OCI-LY7 (cell line): Measurements from ENCODE around the gene CCDC184. TPM values are rescaled to one million over a fixed set of nuclear protein-coding genes. Genes with fewer than 3 reads are reported as not detected.
A peak's percentile ranks its signal among the peaks of the same experiment; 100 is the strongest.

Source experiments
- BruUV-seq: library from RNA; stranded (reverse); fragments of 400-500 nt; replicated peaks from 2 replicates; lab custom pipeline; 2021; lab: Mats Ljungman, UMichigan
- CTCF ChIA-PET: fragments of 300-600 bp; sonication (Branson Sonifier 250); formaldehyde crosslinking; loops from one replicate; lab custom pipeline; 2022; ENCODE audit warnings: antibody characterized with exemption; ENCODE audit not compliant: unreplicated experiment; lab: Charles Lee
- POLR2A ChIA-PET: fragments of 300-600 bp; sonication (Branson Sonifier 250); formaldehyde crosslinking; loops from one replicate; lab custom pipeline; 2022; ENCODE audit warnings: antibody characterized with exemption; lab: Charles Lee
- DNase-seq: peaks from one replicate; pipeline ENCODE4 v3.0.0-alpha.2; 2015; ENCODE audit warnings: low spot score
- H2AFZ ChIP-seq: fragments of 200-600 bp; sonication (generic), shearing (Covaris generic); 2 replicates; pipeline ENCODE4 v1.6.1; 2014; ENCODE audit warnings: mild to moderate bottlenecking, antibody characterized with exemption, low read length, moderate library complexity
- H3K27ac ChIP-seq: fragments of 200-600 bp; sonication (generic); 2 replicates; pipeline ENCODE4 v1.5.1; 2014; ENCODE audit warnings: mixed run types, low read depth, mild to moderate bottlenecking, moderate library complexity, low read length, inconsistent platforms; ENCODE audit not compliant: poor library complexity, severe bottlenecking
- H3K36me3 ChIP-seq: fragments of 200-600 bp; sonication (generic); 2 replicates; pipeline ENCODE4 v1.6.1; 2014; ENCODE audit warnings: mild to moderate bottlenecking, antibody characterized with exemption, low read length, moderate library complexity, mixed read lengths; ENCODE audit not compliant: insufficient read depth
- H3K4me1 ChIP-seq: fragments of 200-600 bp; sonication (generic); 2 replicates; pipeline ENCODE4 v1.5.1; 2014; ENCODE audit warnings: mild to moderate bottlenecking, low read length; ENCODE audit not compliant: insufficient read depth, poor library complexity, severe bottlenecking
- H3K4me2 ChIP-seq: fragments of 200-600 bp; sonication (generic); 2 replicates; pipeline ENCODE4 v1.6.1; 2014; ENCODE audit warnings: mild to moderate bottlenecking, low read length
- H3K4me3 ChIP-seq: fragments of 200-600 bp; sonication (generic); 2 replicates; pipeline ENCODE4 v1.5.1; 2014; ENCODE audit warnings: mild to moderate bottlenecking, low read depth, low read length; ENCODE audit not compliant: poor library complexity, severe bottlenecking
- H3K79me2 ChIP-seq: fragments of 200-600 bp; sonication (generic); 2 replicates; pipeline ENCODE4 v1.6.1; 2016; ENCODE audit warnings: low read depth, mild to moderate bottlenecking, low read length, moderate library complexity, mixed read lengths; ENCODE audit not compliant: insufficient read depth
- H3K9me2 ChIP-seq: fragments of 200-600 bp; sonication (generic); 2 replicates; pipeline ENCODE4 v1.6.1; 2016; ENCODE audit warnings: mild to moderate bottlenecking, low read length, mixed read lengths; ENCODE audit not compliant: insufficient read depth
- H3K9me3 ChIP-seq: fragments of 200-600 bp; sonication (generic); 2 replicates; pipeline ENCODE4 v1.6.1; 2014; ENCODE audit warnings: mild to moderate bottlenecking, mixed run types, low read length, mixed read lengths
- H4K20me1 ChIP-seq: fragments of 200-600 bp; sonication (generic); 2 replicates; pipeline ENCODE4 v1.6.1; 2014; ENCODE audit warnings: mild to moderate bottlenecking, antibody characterized with exemption, low read length, moderate library complexity, mixed read lengths; ENCODE audit not compliant: insufficient read depth
- CTCF ChIP-seq: fragments of 200-600 bp; sonication (generic); conservative IDR thresholded peaks from 2 replicates; pipeline ENCODE4 v1.5.1; 2014; ENCODE audit warnings: mild to moderate bottlenecking, antibody characterized with exemption, low read length, moderate library complexity, mixed read lengths
- EZH2phosphoT487 ChIP-seq: fragments of 200-600 bp; sonication (generic); IDR thresholded peaks from 2 replicates; pipeline ENCODE4 v1.6.1; 2018; ENCODE audit warnings: low read depth, borderline replicate concordance, mild to moderate bottlenecking, mixed run types, antibody characterized with exemption, low read length, moderate library complexity, mixed read lengths
- intact Hi-C: fragments of 100-400 bp; cut with micrococcal nuclease; formaldehyde crosslinking; loops from one replicate; pipeline ENCODE4 v1.10.0; 2022; ENCODE audit not compliant: unreplicated experiment
- total RNA-seq, 2 experiments: library from RNA; depleted of rRNA in 1 of 2; stranded (reverse); fragments of >200 nt in 1 of 2; shearing (Covaris generic) in 1 of 2; gene quantifications; 2 replicates each; pipeline ENCODE4 v1.2.3, GENCODE V29; 2014 to 2022

Gene CCDC184
- total RNA-seq, 2 experiments from 2014 or later = not detected

- intact Hi-C loops = loop anchor here (5.0 kb wide), 1 partner anchor 155 kb away; the partner anchor contains the start of gene ZNF641
- CTCF ChIA-PET = interaction anchor here (0.6 to 1.1 kb wide), 3 partner anchors 15 to 991 kb away, joined by 3 to 4 read pairs (median 3); partner anchors contain the start of gene CCDC184
- DNase-seq = peak; percentile 43
Observed at GRCh38 chr12:48197549-48197970, 14.1 kb downstream of the CCDC184 start.

GRCh38 chr12:48197971-48198671, 14.7 kb downstream of the CCDC184 start:
- H3K27ac ChIP-seq = peak overlapping the region; percentile 43
- intact Hi-C loops = loop anchor here (5.0 kb wide), 1 partner anchor 154 kb away; the partner anchor contains the start of gene ZNF641
- no peaks in the 10 kb centered on the region for H3K79me2 ChIP-seq
- TF ChIP-seq CTCF (no peak), EZH2phosphoT487 (no peak)
- no peaks in the 10 kb centered on the region for H3K36me3 ChIP-seq
- peak overlapping the region; percentile 82 for H3K4me2 ChIP-seq
- POLR2A ChIA-PET = interaction anchor here (0.7 kb wide), 1 partner anchor 15 kb away, joined by 3 read pairs; no protein-coding TSS in a partner anchor
- peaks cover 13% of the 10 kb centered on the region for H3K4me1 ChIP-seq
- no TSS peak for BruUV-seq
- peak overlapping the region; percentile 84; the same call in 1 of the 2 replicates for H2AFZ ChIP-seq
- DNase-seq = peak; percentile 88
- peak overlapping the region; percentile 68 for H3K4me3 ChIP-seq
- no peaks in the 10 kb centered on the region for H3K9me3 ChIP-seq
- CTCF ChIA-PET = interaction anchor here (0.6 to 1.1 kb wide), 3 partner anchors 15 to 990 kb away, joined by 3 read pairs; no protein-coding TSS in a partner anchor
- H4K20me1 ChIP-seq = no peaks in the 10 kb centered on the region
- H3K9me2 ChIP-seq = no peaks in the 10 kb centered on the region

More at GRCh38 chr12:48197549-48197970, 14.1 kb downstream of the CCDC184 start:
- Histone ChIP-seq H3K4me3 (peak overlapping the region; percentile 68), H3K36me3 (no peaks in the 10 kb centered on the region), H3K4me1 (peaks cover 13% of the 10 kb centered on the region), H3K27ac (peak overlapping the region; percentile 43), H2AFZ (peak overlapping the region; percentile 84), H4K20me1 (no peaks in the 10 kb centered on the region), H3K79me2 (no peaks in the 10 kb centered on the region), H3K9me3 (no peaks in the 10 kb centered on the region), H3K4me2 (peak overlapping the region; percentile 82), H3K9me2 (no peaks in the 10 kb centered on the region)
- no TSS peak for BruUV-seq
- TF ChIP-seq CTCF (peak; percentile 80), EZH2phosphoT487 (no peak)
- POLR2A ChIA-PET = no interaction called here
